NAMALWA (cell line): ENCODE data around the gene SRXN1.

Experiments
- DNase-seq: peaks from one replicate; pipeline ENCODE4 v3.0.0-alpha.2; 2015; ENCODE audit warnings: low spot score

Gene SRXN1

GRCh38 chr20:675453-676314 is 22.7 kb upstream of the SRXN1 start, which contains the start of gene SCRT2:
SCRT2 (minus strand) TSS chr20:675802; CDS start chr20:675601, 201 bp downstream.
- DNase-seq, result no peak

- no peak for DNase-seq
These were observed 22.0 kb upstream of the SRXN1 start for GRCh38 chr20:675033-675452.

GRCh38 chr20:673603-674001 is 20.6 kb upstream of the SRXN1 start:
- no peak for DNase-seq

- peak; percentile 28 for DNase-seq
These were observed 20.1 kb upstream of the SRXN1 start for GRCh38 chr20:672963-673602.

- no peak for DNase-seq
These were observed 18.4 kb upstream of the SRXN1 start for GRCh38 chr20:671252-672030.

GRCh38 chr20:669573-669972 is 16.6 kb upstream of the SRXN1 start:
- no peak for DNase-seq

- no peak for DNase-seq
These were observed 15.6 kb upstream of the SRXN1 start for GRCh38 chr20:668638-669037.

- DNase-seq, result no peak
These were observed 15.1 kb upstream of the SRXN1 start for GRCh38 chr20:668050-668449.

- peak; percentile 71 for DNase-seq
These were observed 14.5 kb upstream of the SRXN1 start for GRCh38 chr20:667351-668034.

GRCh38 chr20:666877-667276 is 13.9 kb upstream of the SRXN1 start:
- DNase-seq, result no peak

- no peak for DNase-seq
These were observed 12.3 kb upstream of the SRXN1 start for GRCh38 chr20:665276-665675.

GRCh38 chr20:664576-664975 is 11.6 kb upstream of the SRXN1 start:
- no peak for DNase-seq

- DNase-seq, result no peak
These were observed 11.2 kb upstream of the SRXN1 start for GRCh38 chr20:664151-664550.

- no peak for DNase-seq
These were observed 10.5 kb upstream of the SRXN1 start for GRCh38 chr20:663315-664090.

GRCh38 chr20:662277-663192 is 9.5 kb upstream of the SRXN1 start:
- DNase-seq, result no peak

GRCh38 chr20:661474-662270 is 8.7 kb upstream of the SRXN1 start:
- DNase-seq, result no peak

- DNase-seq, result no peak
These were observed 5.8 kb upstream of the SRXN1 start for GRCh38 chr20:658731-659291.

- no peak for DNase-seq
These were observed 5.2 kb upstream of the SRXN1 start for GRCh38 chr20:658202-658601.
